GM12865 (cell line): ENCODE measurements around the gene SBNO1.

Experiments
- DNase-seq: peaks from one replicate; pipeline ENCODE4 v3.0.0; 2010; ENCODE audit warnings: low read depth
- H3K4me3 ChIP-seq: 2 replicates; pipeline ENCODE4 v1.5.1; 2011; ENCODE audit warnings: mild to moderate bottlenecking, low read depth, low read length, control low read depth
- TF ChIP-seq, protein P1 (sequence below): IDR thresholded peaks from 2 replicates; pipeline ENCODE4 v1.5.1; 2011; ENCODE audit warnings: low read length, control low read depth, low read depth, inconsistent platforms; ENCODE audit not compliant: insufficient read depth; ENCODE audit errors: missing control alignments

The SBNO1 gene

DNA sequence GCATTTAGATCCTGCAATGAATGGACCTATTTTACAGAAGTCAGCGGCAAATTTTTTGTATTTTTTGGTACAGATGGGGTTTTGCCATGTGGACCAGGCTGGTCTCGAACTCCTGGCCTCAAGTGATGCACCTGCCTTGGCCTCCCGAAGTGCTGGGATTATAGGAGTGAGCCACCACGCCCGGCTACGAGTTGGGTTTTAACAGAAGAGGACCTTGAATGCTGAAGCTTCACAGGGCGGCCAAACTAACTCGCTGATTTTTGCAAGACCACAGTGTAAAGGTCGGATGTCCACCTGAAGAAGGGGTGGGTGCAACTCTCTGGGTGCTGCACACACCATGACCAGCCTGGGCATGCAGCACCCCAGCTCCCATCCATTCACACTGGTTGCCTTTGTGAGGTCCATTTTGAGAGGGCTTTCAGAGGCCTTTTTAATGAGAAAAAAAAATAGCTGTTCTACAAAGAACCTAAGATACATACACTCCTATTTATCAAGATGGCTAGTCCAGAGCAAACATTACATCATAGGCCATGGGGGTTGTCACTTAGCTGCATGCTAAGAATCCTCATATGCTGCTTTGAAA lies 71.4 kb downstream of the SBNO1 start:
- no peak for DNase-seq
- TF ChIP-seq, protein P1, sequence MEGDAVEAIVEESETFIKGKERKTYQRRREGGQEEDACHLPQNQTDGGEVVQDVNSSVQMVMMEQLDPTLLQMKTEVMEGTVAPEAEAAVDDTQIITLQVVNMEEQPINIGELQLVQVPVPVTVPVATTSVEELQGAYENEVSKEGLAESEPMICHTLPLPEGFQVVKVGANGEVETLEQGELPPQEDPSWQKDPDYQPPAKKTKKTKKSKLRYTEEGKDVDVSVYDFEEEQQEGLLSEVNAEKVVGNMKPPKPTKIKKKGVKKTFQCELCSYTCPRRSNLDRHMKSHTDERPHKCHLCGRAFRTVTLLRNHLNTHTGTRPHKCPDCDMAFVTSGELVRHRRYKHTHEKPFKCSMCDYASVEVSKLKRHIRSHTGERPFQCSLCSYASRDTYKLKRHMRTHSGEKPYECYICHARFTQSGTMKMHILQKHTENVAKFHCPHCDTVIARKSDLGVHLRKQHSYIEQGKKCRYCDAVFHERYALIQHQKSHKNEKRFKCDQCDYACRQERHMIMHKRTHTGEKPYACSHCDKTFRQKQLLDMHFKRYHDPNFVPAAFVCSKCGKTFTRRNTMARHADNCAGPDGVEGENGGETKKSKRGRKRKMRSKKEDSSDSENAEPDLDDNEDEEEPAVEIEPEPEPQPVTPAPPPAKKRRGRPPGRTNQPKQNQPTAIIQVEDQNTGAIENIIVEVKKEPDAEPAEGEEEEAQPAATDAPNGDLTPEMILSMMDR, result no peak
- H3K4me3 ChIP-seq, result no peak overlapping the region

DNA sequence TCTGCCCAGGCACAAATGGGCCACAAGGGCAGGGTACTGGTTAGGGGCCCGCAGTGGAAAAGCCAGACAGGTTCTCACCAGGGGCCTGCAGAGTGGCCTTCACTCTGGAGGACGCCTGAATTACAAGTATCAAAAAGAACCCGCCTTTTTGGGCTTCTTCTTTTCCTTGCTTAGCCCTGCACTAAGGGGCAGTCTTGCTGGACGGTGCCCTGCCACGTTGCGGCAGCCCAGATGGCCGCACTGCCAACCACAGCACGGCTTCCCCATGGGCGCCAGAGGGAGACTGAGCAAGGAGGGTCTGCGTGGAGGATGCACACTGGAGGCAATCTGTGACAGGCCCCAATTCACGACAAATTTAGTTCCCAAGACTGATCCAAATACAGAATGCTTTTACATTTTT lies 74.7 kb downstream of the SBNO1 start:
- no peak overlapping the region for H3K4me3 ChIP-seq
- TF ChIP-seq, protein P1, result no peak
- DNase-seq, result no peak

DNA sequence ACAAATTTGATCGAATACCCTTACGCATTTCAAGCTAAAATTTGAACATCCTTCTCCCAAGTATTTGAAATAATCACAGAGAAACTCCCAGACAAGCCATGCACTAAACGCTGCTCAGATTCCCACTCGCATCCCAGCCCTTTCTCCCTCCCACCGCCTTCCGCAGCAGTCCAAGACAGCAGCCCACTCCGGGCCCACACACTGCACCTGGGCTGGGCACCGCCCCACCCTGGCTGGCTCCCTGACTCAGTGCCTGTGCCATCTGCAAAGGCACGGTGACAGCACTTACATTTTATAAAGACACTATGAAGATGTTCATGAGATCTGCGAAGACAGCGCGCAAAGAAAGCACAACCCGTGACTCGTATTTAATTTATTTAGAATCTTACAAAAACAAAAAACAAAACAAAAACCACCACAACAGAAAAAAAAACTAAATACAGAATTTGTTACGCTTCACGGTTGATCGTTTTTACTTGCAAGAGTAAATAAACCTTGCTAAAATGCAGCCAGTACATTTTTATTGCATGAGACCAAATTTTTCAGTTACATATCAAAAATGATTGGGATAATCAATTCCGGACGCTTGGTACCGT lies 75.8 kb downstream of the SBNO1 start:
- DNase-seq, result no peak
- H3K4me3 ChIP-seq, result no peak overlapping the region
- TF ChIP-seq, protein P1, result no peak

DNA sequence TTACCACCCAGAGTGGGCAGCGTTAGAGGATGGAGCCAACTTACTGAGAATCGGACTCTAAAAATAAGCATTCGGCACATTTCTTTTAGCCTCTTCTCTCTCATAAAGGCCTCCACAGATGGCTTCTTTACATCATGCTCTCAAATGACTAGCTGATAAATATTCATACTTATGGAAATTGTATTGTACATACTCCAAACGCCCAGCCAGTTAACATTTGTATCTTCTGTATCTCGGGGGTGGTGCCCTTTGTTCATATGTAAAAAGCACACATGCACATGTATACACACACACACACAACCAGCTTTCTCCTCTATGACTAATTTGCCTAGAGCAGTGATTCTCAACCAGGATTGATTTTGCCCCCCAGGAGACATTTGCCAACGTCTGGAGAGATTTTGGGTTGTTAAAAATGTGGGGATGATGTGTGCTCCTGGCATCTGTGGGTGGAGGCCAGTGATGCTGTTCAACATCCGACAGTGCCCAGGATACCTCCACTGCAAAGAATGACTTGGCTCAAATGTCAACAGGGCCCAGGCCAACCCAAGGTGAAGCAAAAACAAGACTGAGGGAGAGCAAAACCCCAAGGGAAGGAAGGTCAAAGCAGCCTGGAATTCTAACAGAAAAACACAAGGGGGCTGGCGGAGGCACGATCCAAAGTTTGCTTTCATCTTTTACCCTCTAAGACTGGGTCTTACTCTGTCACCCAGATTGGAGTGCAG lies 77.8 kb downstream of the SBNO1 start:
- TF ChIP-seq, protein P1, result no peak
- no peak for DNase-seq
- H3K4me3 ChIP-seq, result no peak overlapping the region

DNA sequence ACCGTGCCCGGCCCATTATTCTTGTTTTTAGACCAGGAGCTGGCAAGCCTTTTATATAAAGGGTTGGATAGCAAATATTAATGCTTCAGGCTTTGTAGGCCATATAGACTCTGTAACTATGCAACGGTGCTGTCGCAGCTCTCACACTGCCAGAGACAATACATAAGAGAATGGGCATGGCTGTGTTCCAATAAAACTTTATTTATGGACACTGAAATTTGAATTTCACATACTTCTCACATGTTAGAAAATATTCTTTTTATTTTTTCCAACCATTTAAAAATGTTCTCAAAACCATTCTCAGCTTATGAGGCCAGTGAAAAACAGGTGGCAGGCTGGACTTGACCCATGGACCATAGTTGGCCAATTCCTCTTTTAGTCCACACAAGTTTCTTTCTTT lies 80.0 kb downstream of the SBNO1 start:
- TF ChIP-seq, protein P1, result no peak

DNA sequence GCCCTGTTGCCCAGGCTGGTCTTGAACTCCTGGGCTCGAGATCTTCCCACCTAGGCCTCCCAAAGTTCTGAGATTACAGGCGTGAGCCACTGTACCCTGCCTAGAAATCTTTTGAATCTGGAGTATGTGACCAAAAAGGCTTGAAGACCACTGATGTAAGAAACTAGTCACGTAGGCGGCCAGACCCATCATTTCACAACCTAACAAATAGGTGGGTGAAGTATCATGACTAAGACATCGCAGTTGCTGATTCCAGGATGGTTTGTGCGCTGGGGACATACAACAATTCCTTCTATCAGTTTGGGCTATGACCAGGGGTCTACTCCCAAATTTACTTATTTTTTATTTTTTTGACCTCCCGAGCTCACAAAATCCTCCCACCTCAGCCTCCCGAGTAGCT lies 81.2 kb downstream of the SBNO1 start:
- TF ChIP-seq, protein P1, result no peak
- no peak overlapping the region for H3K4me3 ChIP-seq
- no peak for DNase-seq

More for the DNA sequence above, 80.0 kb downstream of the SBNO1 start:
- H3K4me3 ChIP-seq, result no peak overlapping the region
- no peak for DNase-seq
